Measurements from ENCODE around the gene CCL3. TPM values are rescaled to one million over a fixed set of nuclear protein-coding genes. Genes with fewer than 3 reads are reported as not detected.
"Not testable (repeated sequence)": the region's sequence is repeated elsewhere in the genome, so short reads cannot be mapped to it uniquely, and the experiment has no call there.

Gene CCL3
- total and polyA plus RNA-seq, 2 of the 4 experiments (the other 2 are of a cell fraction), result not detected

- Histone ChIP-seq H2BK5ac (ENCODE audit: low read depth, low read length, poor library complexity, severe bottlenecking) (no peak overlapping the region), H3K4me1 (ENCODE audit: control insufficient read depth, insufficient read depth, low read length) (no peaks in the 10 kb centered on the region), H4K8ac (ENCODE audit: low read depth in 2 of 2, low read length in 2 of 2) (no peak overlapping the region), H3K9me3 (ENCODE audit: control insufficient read depth, insufficient read depth, low read length) (no peaks in the 10 kb centered on the region), H2BK20ac (ENCODE audit: low read depth, low read length) (no peak overlapping the region), H3K79me1 (ENCODE audit: low read depth in 1 of 2, low read length in 2 of 2) (no peaks in the 10 kb centered on the region), H3K9me1 (ENCODE audit: insufficient read depth, low read length) (no peaks in the 10 kb centered on the region), H3K4me3 (ENCODE audit: insufficient read depth, low read depth, low read length) (no peak overlapping the region), H3K56ac (ENCODE audit: extremely low read depth, insufficient read depth, low read length) (no peak overlapping the region), H3K9ac (ENCODE audit: low read depth, low read length) (no peak overlapping the region), H4K5ac (ENCODE audit: low read depth, low read length) (no peak overlapping the region), H4K91ac (ENCODE audit: insufficient read depth, low read depth, low read length) (no peak overlapping the region), H3K27me3 (ENCODE audit: control insufficient read depth, insufficient read depth, low read length) (no peaks in the 10 kb centered on the region), H3K14ac (replicated peaks; ENCODE audit: low read depth, low read length) (no peak overlapping the region), H2BK120ac (ENCODE audit: low read depth, low read length) (no peak overlapping the region), H2AK5ac (ENCODE audit: low read depth, low read length) (no peak overlapping the region), H3K36me3 (ENCODE audit: control insufficient read depth, insufficient read depth, low read length) (no peaks in the 10 kb centered on the region), H2AK9ac (replicated peaks; ENCODE audit: low read depth, low read length, poor library complexity) (no peak overlapping the region), H3K27ac (ENCODE audit: insufficient read depth, low read length) (no peak overlapping the region), H2AFZ (replicated peaks; ENCODE audit: low read length, poor library complexity) (no peak overlapping the region), H3K18ac (ENCODE audit: low read depth, low read length) (no peak overlapping the region), H3K4ac (ENCODE audit: low read depth, low read length) (no peak overlapping the region), H4K20me1 (ENCODE audit: insufficient read depth, low read length) (no peaks in the 10 kb centered on the region), H3K23ac (ENCODE audit: low read depth, low read length) (no peak overlapping the region), H3K4me2 (ENCODE audit: low read depth, low read length) (no peak overlapping the region), H2BK15ac (ENCODE audit: low read depth, low read length) (no peak overlapping the region)
- CTCF ChIA-PET, result interaction anchor here (1.0 to 1.2 kb wide), 2 partner anchors 13 to 39 kb away, joined by 3 to 4 read pairs; no protein-coding TSS in a partner anchor
- TF ChIP-seq NFE2L2 (IDR thresholded peaks at IDR 0.05; ENCODE audit: low read depth, low read length) (no peak), CTCF (conservative IDR thresholded peaks at IDR 0.05; ENCODE audit: low read depth, low read length) (no peak), SMC3 (IDR thresholded peaks at IDR 0.05; ENCODE audit: low read depth, low read length) (no peak), ELK1 (IDR thresholded peaks at IDR 0.05; ENCODE audit: borderline replicate concordance, low read depth, low read length) (no peak)
- no TSS peak for BruUV-seq (replicated peaks)
- in situ Hi-C loops (cut with MboI; ENCODE audit: low sequenced_read_pairs) (no loop called here), dilution Hi-C loops (cut with HindIII; ENCODE audit: low sequenced_read_pairs, unreplicated experiment) (no loop called here), intact Hi-C loops (cut with micrococcal nuclease) (no loop called here)
- POLR2A ChIA-PET (ENCODE audit: unreplicated experiment), result no interaction called here
- DNase-seq (no peak), ATAC-seq (ENCODE audit: low read depth) (no peak)
- WGBS, 2 experiments (ENCODE audit: extremely low coverage in 2 of 2, insufficient read length in 1 of 2), result 77% methylated on average over 2 of the region's 4 CpGs; no CpG with 5 or more reads in 1 of the 2 experiments
Measured at GRCh38 chr17:36111068-36111490, 21.1 kb upstream of the CCL3 start.

- H3K27ac ChIP-seq (ENCODE audit: insufficient read depth, low read length); H3K4ac ChIP-seq (ENCODE audit: low read depth, low read length); ATAC-seq (ENCODE audit: low read depth); H3K4me3 ChIP-seq (ENCODE audit: insufficient read depth, low read depth, low read length); H4K5ac ChIP-seq (ENCODE audit: low read depth, low read length); H3K9ac ChIP-seq (ENCODE audit: low read depth, low read length); H3K23ac ChIP-seq (ENCODE audit: low read depth, low read length); H3K4me1 ChIP-seq (ENCODE audit: control insufficient read depth, insufficient read depth, low read length); intact Hi-C loops (cut with micrococcal nuclease); H3K9me1 ChIP-seq (ENCODE audit: insufficient read depth, low read length); H4K91ac ChIP-seq (ENCODE audit: insufficient read depth, low read depth, low read length); H3K9me3 ChIP-seq (ENCODE audit: control insufficient read depth, insufficient read depth, low read length); H3K56ac ChIP-seq (ENCODE audit: extremely low read depth, insufficient read depth, low read length); H2BK15ac ChIP-seq (ENCODE audit: low read depth, low read length); H2BK120ac ChIP-seq (ENCODE audit: low read depth, low read length); H3K14ac ChIP-seq (replicated peaks; ENCODE audit: low read depth, low read length); CTCF ChIA-PET; H4K20me1 ChIP-seq (ENCODE audit: insufficient read depth, low read length); H2AK5ac ChIP-seq (ENCODE audit: low read depth, low read length); H4K8ac ChIP-seq (ENCODE audit: low read depth in 2 of 2, low read length in 2 of 2); H2AFZ ChIP-seq (replicated peaks; ENCODE audit: low read length, poor library complexity); in situ Hi-C loops (cut with MboI; ENCODE audit: low sequenced_read_pairs); H3K27me3 ChIP-seq (ENCODE audit: control insufficient read depth, insufficient read depth, low read length); H3K18ac ChIP-seq (ENCODE audit: low read depth, low read length); DNase-seq; H2AK9ac ChIP-seq (replicated peaks; ENCODE audit: low read depth, low read length, poor library complexity); H2BK5ac ChIP-seq (ENCODE audit: low read depth, low read length, poor library complexity, severe bottlenecking); H3K36me3 ChIP-seq (ENCODE audit: control insufficient read depth, insufficient read depth, low read length); H3K4me2 ChIP-seq (ENCODE audit: low read depth, low read length); dilution Hi-C loops (cut with HindIII; ENCODE audit: low sequenced_read_pairs, unreplicated experiment); POLR2A ChIA-PET (ENCODE audit: unreplicated experiment); H3K79me1 ChIP-seq (ENCODE audit: low read depth in 1 of 2, low read length in 2 of 2); H2BK20ac ChIP-seq (ENCODE audit: low read depth, low read length); BruUV-seq (replicated peaks): not testable (repeated sequence)
- WGBS, 2 experiments (ENCODE audit: extremely low coverage in 2 of 2, insufficient read length in 1 of 2), result no CpG with 5 or more reads among the region's 5 CpGs
Measured at GRCh38 chr17:36108265-36108664, 18.3 kb upstream of the CCL3 start.
